ENCODE data around the gene MLLT3. TPM values are rescaled to one million over a fixed set of nuclear protein-coding genes. Genes with fewer than 3 reads are reported as not detected.

MLLT3 gene
- total RNA-seq, 4 donors from 2014 or later, result 15.1 to 30.5 (median 18.4) TPM

DNA sequence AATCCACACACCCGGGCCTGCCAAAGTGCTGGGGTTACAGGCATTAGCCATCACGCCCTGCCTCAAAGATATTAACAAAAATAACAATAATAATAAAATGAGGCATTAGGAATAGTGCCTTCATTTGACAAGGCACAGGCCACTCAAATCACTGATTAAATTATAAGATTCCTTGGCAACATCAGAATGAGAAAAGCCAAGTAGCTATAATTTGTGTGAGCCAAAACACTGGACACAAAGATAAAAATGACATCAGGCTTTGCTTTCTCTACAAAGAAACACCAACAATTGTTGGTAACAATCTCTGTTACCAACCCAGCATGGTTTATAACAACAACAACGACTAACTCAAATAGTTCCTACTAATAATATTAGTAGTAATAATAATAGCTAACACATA is 73.2 kb downstream of the MLLT3 start:
- H3K4me3 ChIP-seq, result no peak overlapping the region
- H3K4me1 ChIP-seq, result peaks cover 0 to 14% (median 0%) of the 10 kb centered on the region in 4 donors
- H3K36me3 ChIP-seq, result no peaks in the 10 kb centered on the region
- H3K27me3 ChIP-seq, result no peaks in the 10 kb centered on the region
- H3K9me3 ChIP-seq, result no peaks in the 10 kb centered on the region
- DNase-seq, result no peak
- no peak overlapping the region for H3K27ac ChIP-seq
- TF ChIP-seq POLR2A (IDR thresholded peaks at IDR 0.05), result no peak
- TF ChIP-seq, protein P1, sequence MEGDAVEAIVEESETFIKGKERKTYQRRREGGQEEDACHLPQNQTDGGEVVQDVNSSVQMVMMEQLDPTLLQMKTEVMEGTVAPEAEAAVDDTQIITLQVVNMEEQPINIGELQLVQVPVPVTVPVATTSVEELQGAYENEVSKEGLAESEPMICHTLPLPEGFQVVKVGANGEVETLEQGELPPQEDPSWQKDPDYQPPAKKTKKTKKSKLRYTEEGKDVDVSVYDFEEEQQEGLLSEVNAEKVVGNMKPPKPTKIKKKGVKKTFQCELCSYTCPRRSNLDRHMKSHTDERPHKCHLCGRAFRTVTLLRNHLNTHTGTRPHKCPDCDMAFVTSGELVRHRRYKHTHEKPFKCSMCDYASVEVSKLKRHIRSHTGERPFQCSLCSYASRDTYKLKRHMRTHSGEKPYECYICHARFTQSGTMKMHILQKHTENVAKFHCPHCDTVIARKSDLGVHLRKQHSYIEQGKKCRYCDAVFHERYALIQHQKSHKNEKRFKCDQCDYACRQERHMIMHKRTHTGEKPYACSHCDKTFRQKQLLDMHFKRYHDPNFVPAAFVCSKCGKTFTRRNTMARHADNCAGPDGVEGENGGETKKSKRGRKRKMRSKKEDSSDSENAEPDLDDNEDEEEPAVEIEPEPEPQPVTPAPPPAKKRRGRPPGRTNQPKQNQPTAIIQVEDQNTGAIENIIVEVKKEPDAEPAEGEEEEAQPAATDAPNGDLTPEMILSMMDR (IDR thresholded peaks at IDR 0.05), result no peak

DNA sequence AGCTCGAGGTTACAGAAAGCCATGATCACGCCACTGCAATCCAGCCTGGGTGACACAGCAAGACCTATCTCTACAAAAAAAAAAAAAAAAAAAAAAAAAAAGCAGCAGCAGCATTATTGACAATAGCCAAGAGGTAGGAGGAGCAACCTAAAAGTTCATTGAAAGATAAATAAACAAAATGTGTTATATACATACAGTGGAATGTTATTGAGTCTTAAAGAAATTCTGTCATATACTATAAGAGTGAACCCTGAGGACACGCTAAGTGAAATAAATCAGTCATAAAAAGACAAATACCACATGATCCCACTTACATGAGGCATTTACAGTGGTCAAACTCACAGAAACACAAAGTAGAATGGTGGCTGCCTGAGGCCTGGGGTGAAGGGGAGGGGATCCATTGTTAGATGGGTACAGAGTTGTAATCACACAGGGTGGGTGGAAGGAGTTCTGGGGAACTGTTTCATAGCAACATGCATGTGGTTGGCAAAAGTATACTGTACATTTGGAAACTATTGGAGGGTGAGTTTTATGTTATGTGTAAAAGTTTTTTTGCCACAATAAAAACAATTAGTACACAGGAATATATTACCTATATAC is 77.2 kb downstream of the MLLT3 start:
- no peak for DNase-seq
- no peaks in the 10 kb centered on the region for H3K27me3 ChIP-seq
- H3K9me3 ChIP-seq, result peaks cover 0 to 5% (median 2%) of the 10 kb centered on the region in 4 donors
- no peak for TF ChIP-seq POLR2A (IDR thresholded peaks at IDR 0.05)
- TF ChIP-seq, protein P1 (IDR thresholded peaks at IDR 0.05), result no peak
- H3K36me3 ChIP-seq, result no peaks in the 10 kb centered on the region
- no peak overlapping the region for H3K27ac ChIP-seq
- no peaks in the 10 kb centered on the region for H3K4me1 ChIP-seq
- no peak overlapping the region for H3K4me3 ChIP-seq

DNA sequence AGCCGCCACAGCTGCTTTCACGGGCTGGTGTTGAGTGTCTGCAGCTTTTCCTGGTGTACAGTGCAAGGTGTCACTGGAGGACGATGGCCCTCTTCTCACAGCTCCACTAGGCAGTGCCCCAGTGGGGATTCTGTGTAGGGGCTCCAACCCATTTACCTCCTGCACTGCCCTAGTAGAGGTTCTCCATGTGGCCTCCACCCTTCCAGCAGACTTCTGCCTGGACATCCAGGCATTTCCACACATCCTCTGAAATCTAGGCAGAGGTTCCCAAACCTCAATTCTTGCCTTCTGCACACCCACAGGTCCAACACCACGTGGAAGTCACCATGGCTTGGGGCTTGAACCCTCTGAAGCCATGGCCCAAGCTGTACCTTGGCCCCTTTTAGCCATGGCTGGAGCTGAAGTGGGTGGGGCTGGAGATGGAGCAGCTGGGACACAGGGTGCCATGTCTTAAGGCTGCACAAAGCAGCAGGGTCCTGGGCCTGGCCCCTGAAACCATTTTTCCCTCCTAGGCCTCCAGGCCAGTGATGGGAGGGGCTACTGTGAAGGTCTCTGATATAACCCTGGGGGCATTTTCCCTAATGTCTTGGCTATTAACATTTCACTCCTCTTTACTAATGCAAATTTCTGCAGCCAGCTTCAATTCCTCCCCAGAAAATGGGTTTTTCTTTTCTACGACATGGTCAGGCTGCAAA is 82.0 kb downstream of the MLLT3 start:
- no peak for DNase-seq
- H3K4me3 ChIP-seq, result no peak overlapping the region

DNA sequence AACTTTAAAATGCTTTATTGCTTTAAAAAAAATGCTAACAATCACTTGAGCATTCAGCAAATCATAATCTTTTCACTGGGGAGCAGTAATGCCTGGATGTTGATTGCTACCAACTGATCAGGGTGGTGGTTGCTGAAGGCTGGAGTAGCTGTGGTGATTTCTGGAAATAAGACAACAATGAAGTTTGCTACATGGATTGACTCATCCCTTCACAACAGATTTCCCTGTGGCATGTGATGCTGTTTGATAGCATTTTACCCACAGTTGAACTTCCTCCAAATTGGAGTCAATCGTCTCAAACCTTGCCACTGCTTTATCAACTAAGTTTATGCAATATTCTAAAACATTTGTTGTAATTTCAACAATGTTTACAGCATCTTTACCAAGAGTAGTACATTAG is 83.3 kb downstream of the MLLT3 start:
- DNase-seq, result no peak
- H3K36me3 ChIP-seq, result no peaks in the 10 kb centered on the region

More for the DNA sequence above, 82.0 kb downstream of the MLLT3 start:
- Histone ChIP-seq H3K27ac (no peak overlapping the region), H3K4me1 (no peaks in the 10 kb centered on the region), H3K36me3 (no peaks in the 10 kb centered on the region), H3K27me3 (no peaks in the 10 kb centered on the region), H3K9me3 (peaks cover 0 to 11% (median 4%) of the 10 kb centered on the region in 4 donors)
- TF ChIP-seq POLR2A (IDR thresholded peaks at IDR 0.05), result no peak
- TF ChIP-seq, protein P1 (IDR thresholded peaks at IDR 0.05), result no peak

DNA sequence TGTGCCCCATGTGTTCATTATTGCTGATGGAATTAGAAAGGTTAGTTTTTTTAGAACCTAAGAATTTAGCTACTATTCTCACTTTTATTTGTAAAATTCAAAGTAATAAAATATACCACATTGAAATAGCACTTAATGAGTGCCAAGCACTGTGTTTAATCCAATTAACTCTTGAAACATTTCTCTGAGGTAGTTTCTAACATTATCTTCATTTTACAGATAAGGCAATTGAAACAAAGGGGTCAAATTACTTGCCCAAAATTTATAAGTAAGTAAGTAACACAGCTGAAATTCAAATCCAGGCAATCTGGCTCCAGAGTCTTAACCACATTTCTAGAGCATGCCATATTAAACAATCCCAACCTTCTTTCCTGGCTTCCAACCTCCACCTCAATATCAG is 84.2 kb downstream of the MLLT3 start:
- Histone ChIP-seq H3K36me3 (no peaks in the 10 kb centered on the region), H3K27ac (no peak overlapping the region), H3K27me3 (no peaks in the 10 kb centered on the region), H3K4me3 (no peak overlapping the region), H3K4me1 (no peaks in the 10 kb centered on the region), H3K9me3 (peaks cover 0 to 11% (median 4%) of the 10 kb centered on the region in 4 donors)
- no peak for TF ChIP-seq POLR2A (IDR thresholded peaks at IDR 0.05)
- TF ChIP-seq, protein P1 (IDR thresholded peaks at IDR 0.05), result no peak
- DNase-seq, result no peak

More for the DNA sequence above, 83.3 kb downstream of the MLLT3 start:
- no peak for TF ChIP-seq POLR2A (IDR thresholded peaks at IDR 0.05)
- TF ChIP-seq, protein P1 (IDR thresholded peaks at IDR 0.05), result no peak
- H3K27me3 ChIP-seq, result no peaks in the 10 kb centered on the region
- no peak overlapping the region for H3K4me3 ChIP-seq
- H3K9me3 ChIP-seq, result peaks cover 0 to 11% (median 4%) of the 10 kb centered on the region in 4 donors
- no peaks in the 10 kb centered on the region for H3K4me1 ChIP-seq
- no peak overlapping the region for H3K27ac ChIP-seq

Measured in Peyer's patch (tissue), 4 donors.